DMS153 (cell line): ENCODE results near the gene MS4A13.
"Not testable (repeated sequence)": the region's sequence is repeated elsewhere in the genome, so short reads cannot be mapped to it uniquely, and the experiment has no call there.

Source experiments
- DNase-seq: peaks from one replicate; lab custom pipeline; 2025; lab: John Stamatoyannopoulos, UW

Gene MS4A13

GRCh38 chr11:60530454-60531100, 15.4 kb downstream of the MS4A13 start:
- DNase-seq, result no peak

- DNase-seq, result not testable (repeated sequence)
These were observed 17.2 kb downstream of the MS4A13 start for GRCh38 chr11:60532383-60532782.

DNA sequence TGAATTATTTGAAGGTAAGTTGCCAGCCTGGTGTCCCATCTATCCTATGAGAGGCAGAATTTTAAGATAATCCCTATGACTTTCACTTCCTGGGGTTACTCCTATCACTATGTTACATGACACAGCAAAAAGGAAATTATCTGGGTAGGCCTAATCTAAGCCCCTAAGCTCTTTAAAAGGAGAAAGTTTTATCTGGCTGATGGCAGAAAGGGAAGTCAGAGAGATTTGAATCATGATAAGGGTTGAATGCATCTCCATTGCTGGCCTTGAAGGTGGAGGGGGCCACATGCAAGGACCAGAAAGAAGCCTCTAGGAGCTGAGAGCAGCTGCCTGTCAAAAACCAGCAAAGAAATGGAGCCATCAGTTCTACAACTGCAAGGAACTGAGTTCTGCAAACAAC, 23.4 kb downstream of the MS4A13 start:
- not testable (repeated sequence) for DNase-seq

- DNase-seq, result no peak
These were observed 28.9 kb downstream of the MS4A13 start for GRCh38 chr11:60544077-60544476.

- DNase-seq, result no peak
These were observed 46.1 kb downstream of the MS4A13 start for GRCh38 chr11:60561254-60561653.

DNA sequence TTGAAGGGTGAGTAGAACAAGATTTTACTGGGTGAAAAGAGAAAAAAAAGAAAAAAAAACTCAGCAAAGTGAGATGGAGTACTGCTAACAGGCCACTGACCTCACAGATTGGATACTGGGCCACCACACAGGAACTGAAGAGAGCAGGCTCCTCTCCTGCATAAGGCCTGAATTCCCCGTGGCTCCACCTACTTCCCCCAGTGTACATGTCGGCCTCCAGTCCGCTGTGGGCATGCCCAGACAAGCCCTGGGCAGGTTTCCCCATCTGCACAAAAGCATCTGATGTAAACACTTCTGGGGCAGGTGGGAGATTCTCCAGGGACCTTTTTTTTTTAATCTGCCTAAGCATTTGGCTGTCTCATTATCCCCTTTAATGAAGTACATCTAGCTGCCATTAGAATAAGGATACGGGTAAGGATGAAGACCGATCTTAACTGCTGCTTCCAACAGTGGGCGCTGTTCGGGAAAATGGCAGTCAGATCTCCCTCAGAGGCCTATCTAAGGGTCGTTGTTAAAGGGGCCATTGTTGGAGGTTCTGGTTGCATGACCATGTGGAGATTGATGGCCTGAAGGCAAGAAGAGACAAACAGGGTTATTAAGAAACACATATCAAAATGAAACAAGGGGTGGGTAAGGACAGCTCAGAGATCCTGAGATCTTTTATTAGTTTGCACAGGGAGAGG, 48.5 kb downstream of the MS4A13 start:
- peak; percentile 55 for DNase-seq

GRCh38 chr11:60566776-60567175, 51.6 kb downstream of the MS4A13 start:
- DNase-seq, result no peak

DNA sequence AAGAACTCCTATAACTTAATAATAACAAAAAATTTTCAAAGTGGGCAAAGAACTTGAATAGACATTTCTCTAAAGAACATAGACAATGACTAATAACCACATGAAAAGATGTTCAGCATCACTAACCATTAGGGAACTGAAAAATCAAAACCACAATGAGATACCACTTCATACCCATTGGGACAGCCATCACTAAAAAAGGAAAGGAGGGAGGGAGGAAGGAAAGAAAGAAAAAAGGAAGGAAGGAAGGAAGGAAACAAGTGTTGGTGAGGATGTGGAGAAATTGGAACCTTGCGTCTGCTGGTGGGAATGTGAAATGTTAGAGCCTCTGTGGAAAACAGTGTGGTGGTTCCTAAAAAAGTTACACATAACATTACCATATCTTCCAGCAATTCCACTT, 55.8 kb downstream of the MS4A13 start:
- no peak for DNase-seq

GRCh38 chr11:60589611-60590010, 74.4 kb downstream of the MS4A13 start:
- no peak for DNase-seq
